WI38 (cell line): Measurements from ENCODE around the gene TMEM219.
A peak's percentile ranks its signal among the peaks of the same experiment; 100 is the strongest.
"Not testable (repeated sequence)": the region's sequence is repeated elsewhere in the genome, so short reads cannot be mapped to it uniquely, and the experiment has no call there.

ENCODE experiments used
- H3K4me3 ChIP-seq: 2 replicates; pipeline ENCODE4 v1.5.1; 2011; ENCODE audit warnings: low read depth, mild to moderate bottlenecking, control low read depth, low read length
- TF ChIP-seq, protein P1 (sequence below): IDR thresholded peaks from 2 replicates; pipeline ENCODE4 v1.5.1; 2012; ENCODE audit warnings: low read depth, mild to moderate bottlenecking, control low read depth, low read length

Gene TMEM219

GRCh38 chr16:29958756-29959155, 3.1 kb upstream of the TMEM219 start:
- TF ChIP-seq, protein P1, sequence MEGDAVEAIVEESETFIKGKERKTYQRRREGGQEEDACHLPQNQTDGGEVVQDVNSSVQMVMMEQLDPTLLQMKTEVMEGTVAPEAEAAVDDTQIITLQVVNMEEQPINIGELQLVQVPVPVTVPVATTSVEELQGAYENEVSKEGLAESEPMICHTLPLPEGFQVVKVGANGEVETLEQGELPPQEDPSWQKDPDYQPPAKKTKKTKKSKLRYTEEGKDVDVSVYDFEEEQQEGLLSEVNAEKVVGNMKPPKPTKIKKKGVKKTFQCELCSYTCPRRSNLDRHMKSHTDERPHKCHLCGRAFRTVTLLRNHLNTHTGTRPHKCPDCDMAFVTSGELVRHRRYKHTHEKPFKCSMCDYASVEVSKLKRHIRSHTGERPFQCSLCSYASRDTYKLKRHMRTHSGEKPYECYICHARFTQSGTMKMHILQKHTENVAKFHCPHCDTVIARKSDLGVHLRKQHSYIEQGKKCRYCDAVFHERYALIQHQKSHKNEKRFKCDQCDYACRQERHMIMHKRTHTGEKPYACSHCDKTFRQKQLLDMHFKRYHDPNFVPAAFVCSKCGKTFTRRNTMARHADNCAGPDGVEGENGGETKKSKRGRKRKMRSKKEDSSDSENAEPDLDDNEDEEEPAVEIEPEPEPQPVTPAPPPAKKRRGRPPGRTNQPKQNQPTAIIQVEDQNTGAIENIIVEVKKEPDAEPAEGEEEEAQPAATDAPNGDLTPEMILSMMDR, result no peak
- H3K4me3 ChIP-seq, result no peak overlapping the region

DNA sequence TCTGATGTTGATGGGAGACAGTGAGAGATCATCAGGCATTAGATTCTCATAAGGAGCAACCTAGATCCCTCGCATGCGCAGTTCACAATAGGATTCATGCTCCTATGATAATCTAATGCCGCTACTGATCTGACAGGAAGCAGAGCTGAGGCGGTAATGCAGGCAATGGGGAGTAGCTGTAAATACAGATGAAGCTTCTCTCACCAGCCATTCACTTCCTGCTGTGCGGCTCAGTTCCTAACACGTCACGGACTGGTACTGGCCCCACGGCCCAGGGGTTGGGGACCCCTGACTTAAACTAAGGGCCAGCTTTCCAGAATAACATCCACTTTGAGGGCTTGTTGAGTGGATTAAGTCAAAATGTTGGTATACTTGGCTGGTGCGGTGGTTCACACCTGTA, 2.6 kb upstream of the TMEM219 start:
- TF ChIP-seq, protein P1, result no peak
- no peak overlapping the region for H3K4me3 ChIP-seq

DNA sequence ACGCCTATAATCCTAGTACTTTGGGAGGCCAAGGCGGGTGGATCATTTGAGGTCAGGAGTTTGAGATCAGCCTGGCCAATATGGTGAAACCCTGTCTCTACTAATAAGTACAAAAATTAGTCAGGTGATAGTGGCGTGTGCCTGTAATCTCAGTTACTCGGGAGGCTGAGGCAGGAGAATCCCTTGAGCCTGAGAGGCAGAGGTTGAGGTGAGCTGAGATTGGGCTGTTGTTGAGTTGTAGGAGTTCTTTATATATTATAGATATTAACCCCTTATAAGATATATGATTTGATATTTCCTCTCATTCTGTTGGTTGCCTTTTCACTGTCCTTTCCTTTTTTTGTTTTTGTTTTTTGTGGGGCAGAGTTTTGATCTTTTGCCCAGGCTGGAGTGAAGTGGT, 2.1 kb upstream of the TMEM219 start:
- not testable (repeated sequence) for H3K4me3 ChIP-seq

- TF ChIP-seq, protein P1, result no peak
- peak overlapping the region; percentile 69 for H3K4me3 ChIP-seq
Measured at GRCh38 chr16:29961127-29961478, 776 bp upstream of the TMEM219 start.

DNA sequence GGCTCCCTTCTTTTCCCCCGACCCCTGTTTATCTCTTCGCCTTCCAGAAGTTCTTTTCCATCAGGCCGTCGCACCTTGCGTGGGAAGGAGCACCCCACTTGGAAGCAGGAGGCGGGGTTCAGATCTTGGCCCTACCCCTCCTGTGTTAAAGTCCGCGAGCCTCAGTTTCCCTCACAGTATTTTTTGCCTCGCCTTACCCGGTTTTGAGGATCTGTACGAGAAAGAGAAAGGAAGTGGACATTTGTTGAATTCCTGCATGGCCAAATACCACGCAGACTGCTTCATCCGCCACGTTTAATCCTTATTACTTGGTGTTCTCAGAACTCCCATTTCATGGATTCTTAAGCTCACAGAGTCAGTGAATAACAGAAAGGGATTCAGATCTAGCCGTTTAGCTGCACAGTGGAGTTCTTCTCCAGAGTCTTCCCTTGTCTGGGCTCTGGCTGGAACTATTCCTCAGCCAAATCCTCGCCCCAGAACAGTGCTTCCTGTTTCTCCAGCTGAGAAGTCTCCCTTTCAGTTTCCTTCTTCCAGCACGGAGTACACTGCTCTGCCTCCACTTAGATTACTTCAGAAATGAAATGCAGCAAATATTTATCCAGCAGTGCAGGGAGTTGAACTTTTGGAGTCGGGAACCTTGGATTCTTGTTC, 590 bp downstream of the TMEM219 start:
- TF ChIP-seq, protein P1, result no peak
- peak overlapping the region; percentile 69 for H3K4me3 ChIP-seq

DNA sequence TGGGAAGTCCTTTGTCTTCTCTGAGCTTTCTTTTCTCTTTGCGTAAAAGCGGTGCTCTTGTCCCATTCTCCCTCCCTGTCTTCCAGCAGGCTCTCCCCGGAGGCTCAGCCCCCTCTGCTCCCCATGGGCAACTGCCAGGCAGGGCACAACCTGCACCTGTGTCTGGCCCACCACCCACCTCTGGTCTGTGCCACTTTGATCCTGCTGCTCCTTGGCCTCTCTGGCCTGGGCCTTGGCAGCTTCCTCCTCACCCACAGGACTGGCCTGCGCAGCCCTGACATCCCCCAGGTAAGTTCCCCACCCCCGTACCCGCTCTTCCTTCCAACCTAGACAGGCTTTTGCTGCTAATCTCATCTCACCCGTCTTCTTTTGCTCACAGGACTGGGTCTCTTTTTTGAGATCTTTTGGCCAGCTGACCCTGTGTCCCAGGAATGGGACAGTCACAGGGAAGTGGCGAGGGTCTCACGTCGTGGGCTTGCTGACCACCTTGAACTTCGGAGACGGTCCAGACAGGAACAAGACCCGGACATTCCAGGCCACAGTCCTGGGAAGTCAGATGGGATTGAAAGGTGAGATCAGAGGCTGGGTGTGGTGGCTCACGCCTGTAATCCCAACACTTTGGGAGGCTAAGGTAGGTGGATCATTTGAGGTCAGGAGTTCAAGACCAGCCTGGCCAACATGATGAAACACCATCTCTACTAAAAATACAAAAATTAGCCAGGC, 1.3 kb downstream of the TMEM219 start:
- peak overlapping the region; percentile 69 for H3K4me3 ChIP-seq
- TF ChIP-seq, protein P1, result no peak

GRCh38 chr16:29968205-29968604, 6.3 kb downstream of the TMEM219 start:
- TF ChIP-seq, protein P1, result no peak

More at GRCh38 chr16:29968205-29968604, 6.3 kb downstream of the TMEM219 start:
- no peak overlapping the region for H3K4me3 ChIP-seq
